ENCODE measurements around the gene SSRP1.

Gene SSRP1

GRCh38 chr11:57336111-57336666 is 497 bp upstream of the SSRP1 start:
- DNase-seq, result no peak

DNA sequence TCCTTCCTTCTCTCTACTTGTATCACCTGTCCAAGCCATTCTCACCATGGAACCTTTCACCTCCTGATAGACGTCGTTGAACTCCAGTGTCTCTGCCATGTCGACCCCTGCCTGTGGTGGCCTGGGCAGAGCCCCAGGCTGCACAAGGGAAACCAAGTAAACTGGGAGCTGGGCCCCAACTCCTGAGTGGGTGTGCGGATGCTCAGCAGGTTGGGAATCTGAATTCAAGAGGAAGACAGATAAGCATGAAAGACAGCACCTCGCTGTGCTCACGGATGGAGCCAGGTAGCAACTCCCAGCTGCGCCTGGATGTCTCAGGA is 709 bp downstream of the SSRP1 start:
- no peak for DNase-seq

- no peak for DNase-seq
Measured at GRCh38 chr11:57332694-57333440, 2.8 kb downstream of the SSRP1 start.

GRCh38 chr11:57331720-57332119 is 4.0 kb downstream of the SSRP1 start:
- DNase-seq, result no peak

DNA sequence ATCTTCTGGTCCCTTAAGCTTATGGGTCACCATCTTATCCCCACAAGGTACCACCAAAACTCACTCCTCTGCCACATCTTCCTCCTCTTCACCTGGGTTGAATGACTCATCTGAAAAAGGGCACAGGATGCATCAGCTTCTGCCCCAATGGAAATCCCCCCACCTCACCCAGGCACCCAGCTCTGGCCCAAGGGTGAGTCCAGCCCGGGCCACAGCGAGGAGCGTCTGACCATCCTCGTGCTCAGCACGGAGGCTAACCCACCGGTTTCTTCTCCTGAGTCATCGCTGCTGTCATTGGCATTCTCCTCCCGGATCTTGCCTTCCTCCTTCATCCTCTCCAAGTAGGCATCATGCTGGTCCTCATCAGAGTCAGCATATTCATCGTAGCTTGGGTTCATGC is 5.7 kb downstream of the SSRP1 start:
- DNase-seq, result no peak

DNA sequence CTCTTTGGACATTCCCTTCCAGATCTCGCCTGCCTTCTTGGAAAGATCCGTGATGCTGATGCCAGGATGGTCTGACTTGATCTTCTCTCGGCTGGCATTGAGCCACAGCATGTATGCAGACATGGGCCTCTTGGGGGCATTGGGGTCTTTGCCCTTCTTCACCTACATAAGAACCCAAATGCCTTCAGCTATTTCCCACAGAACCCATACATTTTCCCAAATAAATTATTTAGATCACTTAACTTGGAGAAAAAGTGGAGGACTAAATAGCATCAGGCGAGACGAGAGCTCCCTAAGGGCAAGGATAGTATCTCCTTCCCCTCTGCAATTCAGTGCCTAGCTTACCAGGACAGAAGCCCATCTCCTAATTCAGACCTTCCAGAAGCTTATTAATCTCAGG is 8.0 kb downstream of the SSRP1 start:
- DNase-seq, result no peak

DNA sequence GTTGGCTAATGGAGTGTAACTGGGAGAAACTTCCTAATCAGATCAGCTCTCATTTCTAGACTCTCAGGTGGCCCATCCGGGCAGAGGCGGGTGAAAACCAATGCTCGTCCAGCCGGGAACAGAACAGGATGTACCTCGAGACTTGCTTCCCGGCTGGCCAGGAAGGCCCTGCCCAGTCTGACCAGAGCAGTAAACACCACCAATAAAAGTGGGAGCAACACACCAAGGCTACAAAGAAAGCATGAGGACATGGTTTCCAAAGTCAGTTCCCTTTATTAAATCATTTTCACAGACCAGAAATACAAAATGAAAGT is 10.0 kb downstream of the SSRP1 start:
- DNase-seq, result no peak

GRCh38 chr11:57324886-57325734 is 10.6 kb downstream of the SSRP1 start, which contains the start of gene TNKS1BP1:
TNKS1BP1 (minus strand) TSS chr11:57324952; CDS start chr11:57321885, 3,067 bp downstream.
- peak; percentile 97 for DNase-seq

DNA sequence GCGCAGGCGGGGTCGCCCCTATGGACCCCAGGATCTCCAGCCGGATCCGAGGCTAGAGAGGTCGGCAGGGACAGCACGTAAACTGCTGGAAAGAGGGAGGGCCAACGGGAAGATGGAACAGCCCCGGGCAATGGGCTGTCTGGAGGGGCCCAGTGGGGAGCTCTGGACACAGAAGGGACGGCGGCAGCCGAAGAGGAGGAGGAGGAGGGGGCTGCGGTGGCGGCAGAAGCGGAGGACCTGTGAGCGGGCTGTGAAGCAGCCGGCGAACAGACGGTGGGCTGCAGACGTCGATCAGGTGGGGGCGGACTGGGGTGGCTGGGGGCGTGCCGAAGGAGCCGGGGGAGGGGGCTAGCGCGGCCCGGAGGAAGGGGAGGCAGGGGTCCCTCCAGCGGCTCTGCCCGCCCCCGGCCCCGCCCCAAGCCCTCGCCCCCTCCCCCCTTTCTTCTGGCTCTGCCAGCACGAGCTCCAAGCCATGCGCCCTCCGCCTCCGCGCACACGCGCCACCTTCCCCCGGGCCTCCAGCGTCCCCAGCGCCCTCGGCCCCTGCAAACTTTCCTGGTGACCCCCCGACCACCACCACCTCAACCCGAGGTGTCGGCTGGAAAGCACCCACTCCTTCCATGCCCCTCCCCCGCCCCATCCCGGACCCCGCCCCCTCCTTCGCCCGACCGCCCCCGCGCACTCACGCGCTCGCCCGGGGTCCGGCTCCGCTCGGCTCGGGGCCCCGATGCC is 11.4 kb downstream of the SSRP1 start:
- peak; percentile 19 for DNase-seq

- no peak for DNase-seq
Measured at GRCh38 chr11:57323855-57324153, 11.9 kb downstream of the SSRP1 start.

DNA sequence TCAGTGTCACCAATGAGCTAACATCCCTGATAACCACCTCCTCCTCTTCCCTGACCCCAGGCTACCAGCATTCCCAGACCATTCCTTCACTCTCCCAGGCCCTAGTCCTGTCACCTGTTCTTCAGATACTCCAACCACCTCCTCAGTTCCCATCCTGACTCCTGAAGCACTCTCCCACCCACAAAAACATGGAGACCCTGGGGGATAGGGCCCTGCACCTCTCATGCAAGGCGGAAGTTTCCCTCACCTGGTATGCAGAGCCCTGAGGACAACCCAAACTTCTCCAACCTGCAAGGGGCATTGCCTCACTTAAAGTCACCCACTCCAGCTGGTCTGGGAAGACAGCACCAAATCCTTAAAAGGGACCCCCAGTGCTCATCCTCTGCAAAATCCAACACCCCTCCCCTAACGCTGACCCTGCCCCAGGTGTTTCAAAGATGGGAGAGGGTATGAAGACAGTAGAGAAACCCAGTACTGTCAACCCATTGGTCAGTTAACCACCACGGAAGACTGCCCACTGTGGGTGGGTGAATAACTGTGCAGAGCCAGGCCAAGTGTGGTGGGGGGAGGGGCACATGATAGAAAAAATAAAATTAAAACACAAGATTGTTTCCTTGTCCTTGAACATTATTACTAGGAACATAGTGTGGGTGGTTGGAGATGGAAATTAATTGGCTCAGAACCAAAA is 12.4 kb downstream of the SSRP1 start:
- DNase-seq, result no peak

- DNase-seq, result peak; percentile 92
Measured at GRCh38 chr11:57322256-57323166, 13.2 kb downstream of the SSRP1 start.

DNA sequence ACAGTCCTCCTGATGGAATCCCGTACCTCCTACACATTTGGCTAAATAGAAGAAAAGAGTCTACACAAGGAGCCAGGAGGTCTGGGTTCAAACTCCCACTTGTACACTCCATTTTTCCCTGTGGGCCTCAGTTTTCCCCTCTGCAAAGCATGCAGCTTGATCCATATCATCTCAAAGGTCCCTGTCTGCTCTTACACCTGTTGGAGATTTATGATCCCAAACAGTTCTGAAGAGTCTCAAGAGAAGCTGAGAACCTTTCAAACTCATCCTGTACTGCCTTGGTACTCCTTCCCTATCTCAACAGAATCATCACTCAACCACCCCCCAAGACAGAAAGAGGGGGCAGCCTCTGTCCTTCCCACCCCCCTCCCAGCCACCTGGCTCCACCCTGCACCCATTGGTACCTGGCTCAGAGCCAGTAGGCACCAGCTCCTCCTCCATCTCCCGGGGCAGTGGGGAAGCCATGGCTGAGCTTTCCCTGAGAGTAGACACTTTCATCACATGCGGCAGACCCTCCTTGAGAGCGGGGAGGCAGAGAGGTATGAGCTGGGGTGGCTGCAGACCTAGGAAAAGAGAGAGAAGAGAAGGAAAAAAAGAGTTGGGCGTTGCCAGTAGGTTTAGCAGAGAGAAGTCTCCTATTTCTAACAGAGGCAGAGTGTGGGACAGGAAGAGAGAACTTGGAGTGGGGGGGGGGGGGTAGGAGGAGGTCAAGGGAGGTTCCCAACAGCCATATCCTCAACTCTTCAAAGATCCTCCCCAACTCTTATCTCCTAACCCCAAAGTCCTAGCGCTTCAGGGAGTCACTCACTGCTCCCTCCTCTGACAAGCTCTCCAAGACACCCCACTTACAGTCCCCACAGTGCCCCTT is 14.1 kb downstream of the SSRP1 start:
- no peak for DNase-seq

- DNase-seq, result no peak
Measured at GRCh38 chr11:57320719-57321387, 14.8 kb downstream of the SSRP1 start.

- DNase-seq, result no peak
Measured at GRCh38 chr11:57320067-57320718, 15.5 kb downstream of the SSRP1 start.

- no peak for DNase-seq
Measured at GRCh38 chr11:57318178-57318577, 17.5 kb downstream of the SSRP1 start.

- DNase-seq, result no peak
Measured at GRCh38 chr11:57316017-57316416, 19.7 kb downstream of the SSRP1 start.

DNA sequence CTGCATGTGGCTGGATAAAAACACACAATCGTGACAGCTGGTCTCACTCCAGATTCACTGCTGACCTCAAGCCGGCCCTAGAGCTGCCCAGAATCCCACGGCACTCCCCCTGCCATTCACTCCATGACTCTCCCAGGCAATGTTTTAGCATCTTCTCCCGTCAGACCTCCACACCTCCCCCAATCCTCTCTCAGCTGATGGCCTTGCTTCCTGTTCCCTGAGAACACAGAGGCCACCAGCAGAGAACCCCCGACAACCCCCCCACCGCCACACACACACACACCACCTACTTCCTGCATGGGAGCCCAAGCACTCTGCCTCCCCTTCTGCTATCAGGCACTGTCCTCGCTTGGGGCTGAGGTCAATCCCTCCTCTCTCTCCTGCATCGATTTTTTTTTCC is 20.2 kb downstream of the SSRP1 start:
- no peak for DNase-seq

DNA sequence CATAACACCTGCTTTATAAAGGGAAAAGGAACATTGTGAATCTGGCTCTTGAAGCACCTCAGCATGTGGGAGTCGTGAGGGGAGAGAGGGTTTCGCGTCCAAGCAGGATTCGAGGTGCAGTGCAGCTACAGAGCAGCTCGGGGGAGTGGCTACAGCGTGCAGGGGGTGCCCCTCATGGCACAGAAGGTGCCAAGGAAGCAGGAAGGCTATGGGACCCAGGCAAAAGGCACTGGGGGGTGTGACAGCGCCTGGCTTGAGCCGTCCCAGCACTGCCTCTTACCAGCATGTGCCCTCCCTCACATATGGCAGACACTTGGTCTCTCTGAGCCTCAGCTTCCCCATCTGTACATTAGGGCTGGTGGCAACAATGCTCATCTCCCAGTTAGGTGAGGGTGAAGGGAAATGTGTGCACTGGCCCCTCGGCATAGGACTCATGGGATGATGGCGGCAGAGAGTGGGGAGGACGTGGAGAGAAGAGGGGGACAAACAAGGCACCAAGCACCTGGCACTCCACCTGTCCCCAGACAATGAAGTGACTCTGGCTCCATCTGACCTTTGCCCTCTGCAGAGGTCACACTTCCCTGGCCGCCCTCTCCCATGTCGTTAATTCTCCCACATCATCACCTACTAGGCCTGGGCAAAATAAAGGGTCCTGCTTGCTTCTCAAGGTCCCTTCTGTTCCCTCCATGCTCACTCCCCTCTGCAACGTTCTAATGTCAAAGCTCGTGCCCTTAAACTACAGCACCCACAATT is 21.3 kb downstream of the SSRP1 start:
- DNase-seq, result no peak

Measured in amniotic stem cell (primary cell).